ENCODE measurements around the gene TLE3. TPM values are rescaled to one million over a fixed set of nuclear protein-coding genes. Genes with fewer than 3 reads are reported as not detected.
A peak's percentile ranks its signal among the peaks of the same experiment; 100 is the strongest.

TLE3 gene
- total RNA-seq, 1 donor from 2014 or later = 109 TPM

DNA sequence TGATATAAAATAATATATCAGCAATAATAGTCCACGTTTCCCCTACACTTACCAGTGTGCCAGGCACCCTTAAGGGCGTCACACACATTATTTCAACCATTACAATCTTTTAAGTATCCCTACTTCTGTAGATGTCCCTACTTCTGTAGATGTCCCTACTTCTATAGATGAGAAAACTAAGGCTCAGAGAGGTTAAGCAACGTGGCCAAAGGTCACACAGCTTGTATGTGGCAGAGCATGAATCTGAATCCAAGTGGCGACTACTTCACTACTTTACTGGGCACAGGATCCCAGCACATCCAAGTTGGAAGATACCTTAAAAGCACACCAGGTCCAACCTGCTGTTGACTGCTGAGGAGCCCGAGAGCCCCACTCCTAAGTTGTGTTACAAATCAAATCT is 77.5 kb downstream of the TLE3 start:
- no peaks in the 10 kb centered on the region for H3K36me3 Mint-ChIP-seq
- DNase-seq (ENCODE audit: extremely low spot score, unreplicated experiment) = no peak
- H3K9me3 Mint-ChIP-seq = peaks cover 13% of the 10 kb centered on the region
- H3K4me3 Mint-ChIP-seq = no peak overlapping the region
- TF ChIP-seq, protein P1, sequence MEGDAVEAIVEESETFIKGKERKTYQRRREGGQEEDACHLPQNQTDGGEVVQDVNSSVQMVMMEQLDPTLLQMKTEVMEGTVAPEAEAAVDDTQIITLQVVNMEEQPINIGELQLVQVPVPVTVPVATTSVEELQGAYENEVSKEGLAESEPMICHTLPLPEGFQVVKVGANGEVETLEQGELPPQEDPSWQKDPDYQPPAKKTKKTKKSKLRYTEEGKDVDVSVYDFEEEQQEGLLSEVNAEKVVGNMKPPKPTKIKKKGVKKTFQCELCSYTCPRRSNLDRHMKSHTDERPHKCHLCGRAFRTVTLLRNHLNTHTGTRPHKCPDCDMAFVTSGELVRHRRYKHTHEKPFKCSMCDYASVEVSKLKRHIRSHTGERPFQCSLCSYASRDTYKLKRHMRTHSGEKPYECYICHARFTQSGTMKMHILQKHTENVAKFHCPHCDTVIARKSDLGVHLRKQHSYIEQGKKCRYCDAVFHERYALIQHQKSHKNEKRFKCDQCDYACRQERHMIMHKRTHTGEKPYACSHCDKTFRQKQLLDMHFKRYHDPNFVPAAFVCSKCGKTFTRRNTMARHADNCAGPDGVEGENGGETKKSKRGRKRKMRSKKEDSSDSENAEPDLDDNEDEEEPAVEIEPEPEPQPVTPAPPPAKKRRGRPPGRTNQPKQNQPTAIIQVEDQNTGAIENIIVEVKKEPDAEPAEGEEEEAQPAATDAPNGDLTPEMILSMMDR (conservative IDR thresholded peaks at IDR 0.05) = no peak
- H3K27ac Mint-ChIP-seq = no peak overlapping the region
- H3K4me1 Mint-ChIP-seq (ENCODE audit: unreplicated experiment) = peaks cover 39% of the 10 kb centered on the region
- peaks cover 34% of the 10 kb centered on the region for H3K27me3 Mint-ChIP-seq

DNA sequence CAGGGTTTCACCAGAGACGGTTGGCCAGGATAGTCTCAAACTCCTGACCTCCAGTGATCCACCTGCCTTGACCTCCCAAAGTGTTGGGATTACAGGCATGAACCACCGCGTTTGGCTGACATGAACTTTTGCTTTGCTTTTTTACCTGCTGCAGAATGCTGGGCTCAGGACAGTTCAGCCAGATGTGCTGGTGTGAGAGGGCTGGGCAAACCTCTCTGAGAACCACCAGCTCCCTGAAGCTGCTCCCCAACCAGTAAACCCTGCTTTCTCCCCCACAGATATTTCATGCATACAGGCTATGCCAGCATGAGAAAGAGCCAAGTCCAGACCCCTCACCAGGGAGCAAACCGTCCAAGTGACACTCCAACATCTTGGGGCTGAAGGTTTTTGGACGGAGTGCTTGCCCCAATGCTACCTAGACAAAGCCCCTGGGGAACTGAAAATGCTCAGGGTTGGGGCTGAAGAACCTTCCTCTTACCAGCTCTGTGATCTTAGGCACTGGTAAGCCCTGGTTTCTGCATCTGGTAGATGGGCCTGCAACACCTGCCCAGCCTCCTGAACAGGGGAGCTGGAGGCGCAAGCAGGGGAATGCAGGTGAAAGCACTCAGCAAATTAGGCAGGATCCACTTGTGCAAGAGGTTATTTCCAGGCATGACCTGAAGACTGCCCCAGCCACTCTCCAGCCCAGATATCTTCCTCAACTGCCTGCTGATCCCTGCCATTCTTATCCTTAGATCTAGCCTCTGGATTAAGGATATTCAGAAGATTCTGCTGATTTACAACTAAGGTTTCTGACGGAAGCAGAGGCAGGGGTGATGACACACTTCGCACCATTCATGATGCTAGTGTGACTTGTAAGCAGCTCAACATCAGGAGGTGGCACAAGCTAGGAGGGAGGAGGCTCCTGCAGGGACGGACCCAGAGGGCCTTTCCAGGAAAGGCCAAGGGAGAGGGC is 78.8 kb downstream of the TLE3 start:
- TF ChIP-seq, protein P1 (conservative IDR thresholded peaks at IDR 0.05) = no peak
- H3K36me3 Mint-ChIP-seq = no peaks in the 10 kb centered on the region
- H3K27me3 Mint-ChIP-seq = peaks cover 25% of the 10 kb centered on the region
- H3K4me1 Mint-ChIP-seq (ENCODE audit: unreplicated experiment) = peaks cover 46% of the 10 kb centered on the region
- no peak overlapping the region for H3K27ac Mint-ChIP-seq
- DNase-seq (ENCODE audit: extremely low spot score, unreplicated experiment) = no peak
- H3K9me3 Mint-ChIP-seq = peaks cover 13% of the 10 kb centered on the region
- no peak overlapping the region for H3K4me3 Mint-ChIP-seq

DNA sequence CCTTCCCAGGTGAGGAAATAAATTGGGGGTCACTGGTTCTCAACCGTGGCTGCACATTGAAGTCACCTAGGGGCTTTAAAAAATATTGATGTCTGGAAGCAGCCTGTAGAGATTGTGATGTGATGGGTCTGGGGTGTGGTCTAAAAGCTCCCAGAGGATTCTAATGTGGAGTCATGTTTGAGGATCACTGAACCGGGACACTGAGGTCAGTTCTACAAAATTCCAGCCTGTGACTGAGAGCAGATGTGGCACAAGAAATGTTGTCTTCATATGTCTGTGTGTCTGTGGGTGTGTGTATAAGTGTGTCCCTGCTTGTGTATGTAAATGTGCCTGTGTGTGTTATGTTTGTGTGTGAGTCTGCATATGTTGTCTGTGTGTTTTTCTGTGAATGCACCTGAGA is 79.9 kb downstream of the TLE3 start:
- Mint-ChIP-seq H3K4me1 (ENCODE audit: unreplicated experiment) (peaks cover 45% of the 10 kb centered on the region), H3K27me3 (peaks cover 19% of the 10 kb centered on the region), H3K27ac (no peak overlapping the region), H3K9me3 (peaks cover 8% of the 10 kb centered on the region), H3K36me3 (no peaks in the 10 kb centered on the region), H3K4me3 (no peak overlapping the region)
- DNase-seq (ENCODE audit: extremely low spot score, unreplicated experiment) = no peak
- TF ChIP-seq, protein P1 (conservative IDR thresholded peaks at IDR 0.05) = no peak

DNA sequence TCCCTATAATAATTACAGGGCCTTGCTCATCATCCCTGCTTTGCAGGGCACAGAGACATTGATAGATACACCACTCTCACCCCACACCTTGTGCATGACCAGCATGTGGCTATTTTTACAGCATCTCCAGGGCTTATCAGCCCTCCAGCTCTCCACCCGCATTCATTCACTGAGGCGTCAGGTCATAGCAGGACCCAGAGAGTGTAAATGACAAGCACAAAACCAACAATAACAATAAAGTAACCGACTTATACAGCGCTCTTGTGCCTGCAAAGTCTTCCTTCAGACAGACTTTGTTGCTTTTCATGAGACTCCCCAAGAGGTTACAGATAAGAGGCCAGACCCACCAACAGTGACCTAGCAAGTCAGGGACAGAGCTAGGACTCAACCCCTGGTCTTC is 80.7 kb downstream of the TLE3 start:
- Mint-ChIP-seq H3K27me3 (peaks cover 16% of the 10 kb centered on the region), H3K4me1 (ENCODE audit: unreplicated experiment) (peaks cover 44% of the 10 kb centered on the region), H3K4me3 (no peak overlapping the region), H3K9me3 (peaks cover under 1% of the 10 kb centered on the region), H3K27ac (no peak overlapping the region), H3K36me3 (no peaks in the 10 kb centered on the region)
- TF ChIP-seq, protein P1 (conservative IDR thresholded peaks at IDR 0.05) = no peak
- no peak for DNase-seq (ENCODE audit: extremely low spot score, unreplicated experiment)

DNA sequence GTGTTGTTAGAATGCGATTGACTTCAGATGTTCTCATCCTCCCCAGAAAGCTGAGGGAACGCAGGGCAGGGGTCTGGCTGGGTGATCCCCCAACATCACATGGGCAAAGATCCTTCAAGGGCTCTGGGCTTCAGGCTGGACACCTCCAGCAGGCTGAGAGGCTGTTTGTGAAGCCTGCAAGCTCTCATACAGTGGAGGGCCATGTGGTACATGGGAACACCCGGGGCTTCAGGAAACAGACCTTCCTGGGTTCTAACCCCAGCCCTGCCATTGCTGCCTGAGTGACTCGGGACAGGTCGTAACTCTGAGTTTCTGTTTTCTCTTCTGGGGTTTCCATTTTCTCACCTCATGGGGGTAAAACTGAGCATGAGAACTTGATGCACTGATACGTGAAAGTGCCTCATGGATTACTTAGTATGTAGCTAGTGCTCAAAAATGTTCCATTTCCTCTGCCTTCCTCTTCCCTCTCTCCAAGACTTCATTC is 81.2 kb downstream of the TLE3 start:
- TF ChIP-seq, protein P1 (conservative IDR thresholded peaks at IDR 0.05) = no peak
- no peak for DNase-seq (ENCODE audit: extremely low spot score, unreplicated experiment)
- Mint-ChIP-seq H3K36me3 (no peaks in the 10 kb centered on the region), H3K9me3 (no peaks in the 10 kb centered on the region), H3K4me1 (ENCODE audit: unreplicated experiment) (peaks cover 44% of the 10 kb centered on the region), H3K4me3 (no peak overlapping the region), H3K27ac (peak overlapping the region; percentile 44), H3K27me3 (peaks cover 16% of the 10 kb centered on the region)
